Neural cell (in vitro differentiated cells): ENCODE measurements around the gene COCH. TPM values are rescaled to one million over a fixed set of nuclear protein-coding genes. Genes with fewer than 3 reads are reported as not detected.

ENCODE experiments used
- H2AFZ ChIP-seq: fragments of 200-600, 300-800 bp; sonication (generic), shearing (Covaris generic); 2 replicates; pipeline ENCODE4 v1.6.0; 2014; ENCODE audit warnings: low read depth, mild to moderate bottlenecking, antibody characterized with exemption, low read length, moderate library complexity
- H3F3A ChIP-seq: fragments of 200-600 bp; shearing (Covaris generic); 2 replicates; pipeline ENCODE4 v1.6.1; 2016; ENCODE audit warnings: mild to moderate bottlenecking, moderate library complexity, mixed read lengths, antibody characterized with exemption, low read length; ENCODE audit not compliant: insufficient read depth, poor library complexity, severe bottlenecking
- H3K27ac ChIP-seq: fragments of 200-600, 300-800 bp; sonication (generic), shearing (Covaris generic); 2 replicates; pipeline ENCODE4 v1.5.1; 2014; ENCODE audit warnings: mild to moderate bottlenecking, low read length, moderate library complexity
- H3K27me3 ChIP-seq: fragments of 300-800, 200-600 bp; sonication (generic), shearing (Covaris generic); 2 replicates; pipeline ENCODE4 v1.6.0; 2014; ENCODE audit warnings: mild to moderate bottlenecking, low read depth, low read length, moderate library complexity; ENCODE audit not compliant: insufficient read depth
- H3K36me3 ChIP-seq: fragments of 300-800, 200-600 bp; sonication (generic), shearing (Covaris generic); 2 replicates; pipeline ENCODE4 v1.5.1; 2014; ENCODE audit warnings: mild to moderate bottlenecking, antibody characterized with exemption, low read length, moderate library complexity; ENCODE audit not compliant: insufficient read depth
- H3K4me2 ChIP-seq: fragments of 300-800, 200-600 bp; sonication (generic), shearing (Covaris generic); 2 replicates; pipeline ENCODE4 v1.6.0; 2014; ENCODE audit warnings: mild to moderate bottlenecking, low read length
- H3K4me3 ChIP-seq: fragments of 300-800, 200-600 bp; sonication (generic), shearing (Covaris generic); 2 replicates; pipeline ENCODE4 v1.5.1; 2014; ENCODE audit warnings: mild to moderate bottlenecking, low read length, moderate library complexity
- H3K79me2 ChIP-seq: fragments of 200-600 bp; shearing (Covaris generic); replicated peaks from 2 replicates; pipeline ENCODE4 v1.6.0; 2014; ENCODE audit warnings: mild to moderate bottlenecking, low read length, moderate library complexity; ENCODE audit not compliant: insufficient read depth
- H3K9ac ChIP-seq: fragments of 300-800, 200-600 bp; sonication (generic), shearing (Covaris generic); 2 replicates; pipeline ENCODE4 v1.6.1; 2016; ENCODE audit warnings: mild to moderate bottlenecking, low read length, mixed read lengths
- H3K9me2 ChIP-seq: fragments of 200-600 bp; shearing (Covaris generic); 2 replicates; pipeline ENCODE4 v1.6.1; 2016; ENCODE audit warnings: mild to moderate bottlenecking, low read length, mixed read lengths; ENCODE audit not compliant: insufficient read depth
- H3K9me3 ChIP-seq: fragments of 200-600, 300-800 bp; sonication (generic), shearing (Covaris generic); 2 replicates; pipeline ENCODE4 v1.6.1; 2016; ENCODE audit warnings: mild to moderate bottlenecking, mixed run types, low read length, moderate library complexity, mixed read lengths
- H4K20me1 ChIP-seq: fragments of 200-600 bp; shearing (Covaris generic); 2 replicates; pipeline ENCODE4 v1.6.1; 2016; ENCODE audit warnings: mild to moderate bottlenecking, mixed run types; ENCODE audit not compliant: insufficient read depth
- CTCF ChIP-seq: fragments of 450-650 bp; IDR thresholded peaks from 2 replicates; pipeline ENCODE4 v1.5.1; 2014; ENCODE audit warnings: antibody characterized with exemption, mild to moderate bottlenecking, moderate library complexity; ENCODE audit not compliant: poor library complexity, severe bottlenecking
- EP300 ChIP-seq: fragments of 450-650 bp; conservative IDR thresholded peaks from 2 replicates; pipeline ENCODE4 v1.6.1; 2014; ENCODE audit warnings: antibody characterized with exemption, mild to moderate bottlenecking, moderate library complexity; ENCODE audit not compliant: poor library complexity, severe bottlenecking
- EZH2 ChIP-seq: fragments of 200-600, 300-800 bp; shearing (Covaris generic), sonication (generic); IDR thresholded peaks from 2 replicates; pipeline ENCODE4 v1.6.1; 2014; ENCODE audit warnings: antibody characterized with exemption, low read length, borderline replicate concordance, mild to moderate bottlenecking; ENCODE audit not compliant: insufficient read depth, poor library complexity, severe bottlenecking
- MXI1 ChIP-seq: fragments of 450-650 bp; conservative IDR thresholded peaks from 2 replicates; pipeline ENCODE4 v1.6.1; 2014; ENCODE audit warnings: antibody characterized with exemption, mild to moderate bottlenecking; ENCODE audit not compliant: poor library complexity, severe bottlenecking
- POLR2AphosphoS5 ChIP-seq: IDR thresholded peaks from 2 replicates; pipeline ENCODE4 v1.6.1; 2012
- RAD21 ChIP-seq: fragments of 450-650 bp; conservative IDR thresholded peaks from 2 replicates; pipeline ENCODE4 v1.6.1; 2014; ENCODE audit warnings: antibody characterized with exemption, mild to moderate bottlenecking, moderate library complexity
- REST ChIP-seq: IDR thresholded peaks from 2 replicates; pipeline ENCODE4 v1.6.1; 2012; ENCODE audit warnings: borderline replicate concordance
- SMC3 ChIP-seq: fragments of 450-650 bp; conservative IDR thresholded peaks from 2 replicates; pipeline ENCODE4 v1.6.1; 2014; ENCODE audit warnings: antibody characterized with exemption, mild to moderate bottlenecking, moderate library complexity; ENCODE audit not compliant: poor library complexity
- TAF1 ChIP-seq: IDR thresholded peaks from 2 replicates; pipeline ENCODE4 v1.6.1; 2012; ENCODE audit warnings: low read depth
- polyA plus RNA-seq: library from polyadenylated mRNA; depleted of rRNA; stranded (reverse); fragments of >200 nt; gene quantifications from 2 replicates; pipeline ENCODE4 v1.2.3, GENCODE V29; 2014

The COCH gene
- polyA plus RNA-seq, 1 donor from 2014 or later: 45.0 TPM

GRCh38 chr14:30935445-30935844, 61.1 kb downstream of the COCH start:
- no peak overlapping the region for H3K27ac ChIP-seq
- no peaks in the 10 kb centered on the region for H3K9me2 ChIP-seq
- H3K79me2 ChIP-seq: peaks cover 6% of the 10 kb centered on the region
- H3K4me2 ChIP-seq: no peak overlapping the region
- H3K4me3 ChIP-seq: no peak overlapping the region
- no peaks in the 10 kb centered on the region for H3K9me3 ChIP-seq
- no peaks in the 10 kb centered on the region for H3K27me3 ChIP-seq
- no peaks in the 10 kb centered on the region for H4K20me1 ChIP-seq
- no peak overlapping the region for H3K9ac ChIP-seq
- H2AFZ ChIP-seq: no peak overlapping the region
- TF ChIP-seq REST (no peak), EP300 (no peak), RAD21 (no peak), EZH2 (no peak), SMC3 (no peak), MXI1 (no peak), CTCF (no peak), TAF1 (no peak), POLR2AphosphoS5 (no peak)
- peaks cover 13% of the 10 kb centered on the region for H3K36me3 ChIP-seq
- H3F3A ChIP-seq: no peaks in the 10 kb centered on the region

- peaks cover 6% of the 10 kb centered on the region for H3K79me2 ChIP-seq
- no peaks in the 10 kb centered on the region for H3F3A ChIP-seq
- H3K9me3 ChIP-seq: no peaks in the 10 kb centered on the region
- H3K9me2 ChIP-seq: no peaks in the 10 kb centered on the region
- no peak overlapping the region for H2AFZ ChIP-seq
- TF ChIP-seq MXI1: no peak
- no peak for TF ChIP-seq CTCF
- no peak for TF ChIP-seq RAD21
- no peak for TF ChIP-seq TAF1
- no peak for TF ChIP-seq REST
- TF ChIP-seq SMC3: no peak
- TF ChIP-seq EZH2: no peak
- no peak for TF ChIP-seq EP300
- no peak for TF ChIP-seq POLR2AphosphoS5
- H3K9ac ChIP-seq: no peak overlapping the region
- no peaks in the 10 kb centered on the region for H4K20me1 ChIP-seq
- H3K27ac ChIP-seq: no peak overlapping the region
- no peak overlapping the region for H3K4me2 ChIP-seq
- H3K27me3 ChIP-seq: no peaks in the 10 kb centered on the region
- H3K4me3 ChIP-seq: no peak overlapping the region
- peaks cover 13% of the 10 kb centered on the region for H3K36me3 ChIP-seq
Measured at GRCh38 chr14:30938617-30939016, 64.3 kb downstream of the COCH start.
